ENCODE data around the gene TRAPPC12.
"Not testable (repeated sequence)": the region's sequence is repeated elsewhere in the genome, so short reads cannot be mapped to it uniquely, and the experiment has no call there.

Gene TRAPPC12

GRCh38 chr2:3515438-3515837 is 135.9 kb downstream of the TRAPPC12 start:
- not testable (repeated sequence) for H3K9ac ChIP-seq (ENCODE audit: low read length)

GRCh38 chr2:3516831-3517230 is 137.3 kb downstream of the TRAPPC12 start:
- Histone ChIP-seq H3K9me3 (ENCODE audit: control insufficient read depth, insufficient read depth, low read depth, low read length) (peaks cover 10% of the 10 kb centered on the region), H3K4me3 (ENCODE audit: low read depth, low read length) (no peak overlapping the region), H3K27me3 (ENCODE audit: control insufficient read depth, insufficient read depth, low read length) (0 out of 2 replicates have a peak, but pooled peaks cover 6% of the 10 kb centered on the region), H3K27ac (ENCODE audit: low read depth, low read length) (no peak overlapping the region), H3K9ac (ENCODE audit: low read length) (no peak overlapping the region), H3K36me3 (ENCODE audit: control insufficient read depth, insufficient read depth, low read length) (peaks cover 12% of the 10 kb centered on the region), H3K4me1 (ENCODE audit: control insufficient read depth, insufficient read depth, low read length) (peaks cover 12% of the 10 kb centered on the region; the same call in 1 of the 2 replicates)

More at GRCh38 chr2:3515438-3515837, 135.9 kb downstream of the TRAPPC12 start:
- not testable (repeated sequence) for H3K27me3 ChIP-seq (ENCODE audit: control insufficient read depth, insufficient read depth, low read length); H3K27ac ChIP-seq (ENCODE audit: low read depth, low read length); H3K4me3 ChIP-seq (ENCODE audit: low read depth, low read length)
- Histone ChIP-seq H3K4me1 (ENCODE audit: control insufficient read depth, insufficient read depth, low read length) (peaks cover 11% of the 10 kb centered on the region; the same call in 1 of the 2 replicates), H3K36me3 (ENCODE audit: control insufficient read depth, insufficient read depth, low read length) (peaks cover 22% of the 10 kb centered on the region), H3K9me3 (ENCODE audit: control insufficient read depth, insufficient read depth, low read depth, low read length) (peaks cover 10% of the 10 kb centered on the region)

- peak overlapping the region; percentile 75 for H3K4me3 ChIP-seq (ENCODE audit: low read depth, low read length)
Measured at GRCh38 chr2:3517948-3518495, 138.5 kb downstream of the TRAPPC12 start.

GRCh38 chr2:3518496-3519254 is 139.2 kb downstream of the TRAPPC12 start:
- Histone ChIP-seq H3K36me3 (ENCODE audit: control insufficient read depth, insufficient read depth, low read length) (no peaks in the 10 kb centered on the region; the same call in 1 of the 2 replicates), H3K27ac (ENCODE audit: low read depth, low read length) (peak overlapping the region; percentile 95), H3K4me1 (ENCODE audit: control insufficient read depth, insufficient read depth, low read length) (peaks cover 12% of the 10 kb centered on the region; the same call in 1 of the 2 replicates), H3K4me3 (ENCODE audit: low read depth, low read length) (peak overlapping the region; percentile 75), H3K27me3 (ENCODE audit: control insufficient read depth, insufficient read depth, low read length) (0 out of 2 replicates have a peak, but pooled peaks cover 6% of the 10 kb centered on the region), H3K9me3 (ENCODE audit: control insufficient read depth, insufficient read depth, low read depth, low read length) (peaks cover 10% of the 10 kb centered on the region), H3K9ac (ENCODE audit: low read length) (peak overlapping the region; percentile 82)

More at GRCh38 chr2:3517948-3518495, 138.5 kb downstream of the TRAPPC12 start:
- H3K27ac ChIP-seq (ENCODE audit: low read depth, low read length) = peak overlapping the region; percentile 89
- H3K9me3 ChIP-seq (ENCODE audit: control insufficient read depth, insufficient read depth, low read depth, low read length) = peaks cover 10% of the 10 kb centered on the region
- H3K9ac ChIP-seq (ENCODE audit: low read length) = peak overlapping the region; percentile 80
- H3K27me3 ChIP-seq (ENCODE audit: control insufficient read depth, insufficient read depth, low read length) = 0 out of 2 replicates have a peak, but pooled peaks cover 6% of the 10 kb centered on the region
- H3K4me1 ChIP-seq (ENCODE audit: control insufficient read depth, insufficient read depth, low read length) = peaks cover 12% of the 10 kb centered on the region; the same call in 1 of the 2 replicates
- H3K36me3 ChIP-seq (ENCODE audit: control insufficient read depth, insufficient read depth, low read length) = peaks cover 4% of the 10 kb centered on the region

- peak within 1 kb of the TSS; percentile 82 for H3K9ac ChIP-seq (ENCODE audit: low read length)
- H3K4me1 ChIP-seq (ENCODE audit: control insufficient read depth, insufficient read depth, low read length) = peaks cover 12% of the 10 kb centered on the region; the same call in 1 of the 2 replicates
- H3K27ac ChIP-seq (ENCODE audit: low read depth, low read length) = peak within 1 kb of the TSS; percentile 95
- peaks cover 8% of the 10 kb centered on the region for H3K9me3 ChIP-seq (ENCODE audit: control insufficient read depth, insufficient read depth, low read depth, low read length)
- H3K36me3 ChIP-seq (ENCODE audit: control insufficient read depth, insufficient read depth, low read length) = no peaks in the 10 kb centered on the region; the same call in 1 of the 2 replicates
- H3K27me3 ChIP-seq (ENCODE audit: control insufficient read depth, insufficient read depth, low read length) = 0 out of 2 replicates have a peak, but pooled peaks cover 6% of the 10 kb centered on the region
- peak within 1 kb of the TSS; percentile 75 for H3K4me3 ChIP-seq (ENCODE audit: low read depth, low read length)
Measured at GRCh38 chr2:3519255-3520205, 140.0 kb downstream of the TRAPPC12 start, which contains the start of gene ADI1. ADI1 (minus strand) TSS chr2:3519531; CDS start chr2:3519487, 44 bp downstream.

- H3K9ac ChIP-seq (ENCODE audit: low read length) = no peak overlapping the region
Measured at GRCh38 chr2:3520591-3520990, 141.1 kb downstream of the TRAPPC12 start.

GRCh38 chr2:3522961-3523421 is 143.5 kb downstream of the TRAPPC12 start:
- Histone ChIP-seq H3K4me1 (ENCODE audit: control insufficient read depth, insufficient read depth, low read length) (peaks cover 7% of the 10 kb centered on the region; the same call in 1 of the 2 replicates), H3K4me3 (ENCODE audit: low read depth, low read length) (no peak overlapping the region), H3K27me3 (ENCODE audit: control insufficient read depth, insufficient read depth, low read length) (0 out of 2 replicates have a peak, but pooled peaks cover 6% of the 10 kb centered on the region), H3K9me3 (ENCODE audit: control insufficient read depth, insufficient read depth, low read depth, low read length) (no peaks in the 10 kb centered on the region), H3K9ac (ENCODE audit: low read length) (no peak overlapping the region), H3K36me3 (ENCODE audit: control insufficient read depth, insufficient read depth, low read length) (no peaks in the 10 kb centered on the region), H3K27ac (ENCODE audit: low read depth, low read length) (no peak overlapping the region)

More at GRCh38 chr2:3520591-3520990, 141.1 kb downstream of the TRAPPC12 start:
- Histone ChIP-seq H3K4me3 (ENCODE audit: low read depth, low read length) (no peak overlapping the region), H3K4me1 (ENCODE audit: control insufficient read depth, insufficient read depth, low read length) (peaks cover 12% of the 10 kb centered on the region; the same call in 1 of the 2 replicates), H3K27me3 (ENCODE audit: control insufficient read depth, insufficient read depth, low read length) (0 out of 2 replicates have a peak, but pooled peaks cover 6% of the 10 kb centered on the region), H3K9me3 (ENCODE audit: control insufficient read depth, insufficient read depth, low read depth, low read length) (peaks cover 5% of the 10 kb centered on the region), H3K36me3 (ENCODE audit: control insufficient read depth, insufficient read depth, low read length) (no peaks in the 10 kb centered on the region; the same call in 1 of the 2 replicates), H3K27ac (ENCODE audit: low read depth, low read length) (no peak overlapping the region)

- H3K36me3 ChIP-seq (ENCODE audit: control insufficient read depth, insufficient read depth, low read length) = no peaks in the 10 kb centered on the region
- H3K27me3 ChIP-seq (ENCODE audit: control insufficient read depth, insufficient read depth, low read length) = 0 out of 2 replicates have a peak, but pooled peaks cover 6% of the 10 kb centered on the region
- H3K4me3 ChIP-seq (ENCODE audit: low read depth, low read length) = no peak overlapping the region
- no peak overlapping the region for H3K27ac ChIP-seq (ENCODE audit: low read depth, low read length)
- H3K9ac ChIP-seq (ENCODE audit: low read length) = no peak overlapping the region
- H3K4me1 ChIP-seq (ENCODE audit: control insufficient read depth, insufficient read depth, low read length) = peaks cover 6% of the 10 kb centered on the region; the same call in 1 of the 2 replicates
- H3K9me3 ChIP-seq (ENCODE audit: control insufficient read depth, insufficient read depth, low read depth, low read length) = no peaks in the 10 kb centered on the region
Measured at GRCh38 chr2:3523551-3524041, 144.1 kb downstream of the TRAPPC12 start.

- H3K4me1 ChIP-seq (ENCODE audit: control insufficient read depth, insufficient read depth, low read length) = no peaks in the 10 kb centered on the region
- H3K9me3 ChIP-seq (ENCODE audit: control insufficient read depth, insufficient read depth, low read depth, low read length) = no peaks in the 10 kb centered on the region
- no peak overlapping the region for H3K9ac ChIP-seq (ENCODE audit: low read length)
- no peaks in the 10 kb centered on the region for H3K27me3 ChIP-seq (ENCODE audit: control insufficient read depth, insufficient read depth, low read length)
- H3K27ac ChIP-seq (ENCODE audit: low read depth, low read length) = no peak overlapping the region
- no peaks in the 10 kb centered on the region for H3K36me3 ChIP-seq (ENCODE audit: control insufficient read depth, insufficient read depth, low read length)
- H3K4me3 ChIP-seq (ENCODE audit: low read depth, low read length) = no peak overlapping the region
Measured at GRCh38 chr2:3526871-3527270, 147.4 kb downstream of the TRAPPC12 start.
